GM21423 (cell line): Measurements from ENCODE around the gene C2CD4D.

Experiments used
- ATAC-seq: cut with Tn5 transposase; IDR thresholded peaks from one replicate; pipeline ENCODE4 v1.9.1; 2021; ENCODE audit warnings: mild to moderate bottlenecking, moderate library complexity; ENCODE audit not compliant: unreplicated experiment

C2CD4D gene

GRCh38 chr1:151790940-151791651 is 48.5 kb downstream of the C2CD4D start:
- ATAC-seq: no peak

- ATAC-seq: peak; percentile 96
Measured at GRCh38 chr1:151790071-151790939, 49.3 kb downstream of the C2CD4D start, which contains the start of gene TDRKH. Gene TDRKH, minus strand, starts transcription at chr1:151790500. Its CDS starts 7,478 bp downstream, at chr1:151783022.
